ENCODE data around the gene KCNF1. TPM values are rescaled to one million over a fixed set of nuclear protein-coding genes. Genes with fewer than 3 reads are reported as not detected.

Gene KCNF1
- total and polyA plus RNA-seq, 2 donors (not counting 1 experiment from before 2014, with no cell fraction given) = 0.22 to 2.6 TPM

- Histone ChIP-seq H3K9me3 (ENCODE audit: control insufficient read depth, insufficient read depth, low read depth, low read length) (no peaks in the 10 kb centered on the region), H2AFZ (ENCODE audit: low read length) (no peak overlapping the region), H3K4me2 (ENCODE audit: extremely low read depth, insufficient read depth, low read length) (peak overlapping the region; percentile 1), H3K4me3 (replicated peaks in 1 of 4; ENCODE audit: control extremely low read depth in 1 of 4, insufficient read depth in 1 of 4, low read depth in 3 of 4, low read length in 4 of 4) (no peak overlapping the region), H3K9ac (ENCODE audit: insufficient read depth, low read length) (no peak overlapping the region), H4K20me1 (ENCODE audit: control insufficient read depth, extremely low read depth, insufficient read depth, low read length) (no peaks in the 10 kb centered on the region), H3K36me3 (ENCODE audit: control insufficient read depth, insufficient read depth, low read length) (no peaks in the 10 kb centered on the region), H3K27me3 (ENCODE audit: control insufficient read depth, insufficient read depth, low read length) (peaks cover 2% of the 10 kb centered on the region), H3K27ac (ENCODE audit: insufficient read depth, low read length) (no peak overlapping the region), H3K4me1 (ENCODE audit: control insufficient read depth, extremely low read depth, insufficient read depth, low read length) (peaks cover 28% of the 10 kb centered on the region), H3K79me2 (ENCODE audit: control insufficient read depth, insufficient read depth, low read length) (no peaks in the 10 kb centered on the region)
- peak; percentile 26 to 53 for DNase-seq (ENCODE audit: low read depth in 2 of 2)
- TF ChIP-seq CTCF (conservative IDR thresholded peaks at IDR 0.05 in 1 of 2, IDR thresholded peaks at IDR 0.05 in 1 of 2; ENCODE audit: low read depth in 1 of 2, low read length in 2 of 2) (no peak), EZH2 (IDR thresholded peaks at IDR 0.05; ENCODE audit: low read length, missing control alignments) (no peak)
Measured at GRCh38 chr2:10930721-10931516, 19.2 kb downstream of the KCNF1 start.

- Histone ChIP-seq H3K9me3 (ENCODE audit: control insufficient read depth, insufficient read depth, low read depth, low read length) (no peaks in the 10 kb centered on the region), H3K27ac (ENCODE audit: insufficient read depth, low read length) (peak overlapping the region; percentile 52), H3K4me3 (replicated peaks in 1 of 4; ENCODE audit: control extremely low read depth in 1 of 4, insufficient read depth in 1 of 4, low read depth in 3 of 4, low read length in 4 of 4) (no peak overlapping the region), H3K27me3 (ENCODE audit: control insufficient read depth, insufficient read depth, low read length) (peaks cover 2% of the 10 kb centered on the region), H3K36me3 (ENCODE audit: control insufficient read depth, insufficient read depth, low read length) (no peaks in the 10 kb centered on the region), H3K9ac (ENCODE audit: insufficient read depth, low read length) (no peak overlapping the region), H3K4me1 (ENCODE audit: control insufficient read depth, extremely low read depth, insufficient read depth, low read length) (peaks cover 34% of the 10 kb centered on the region), H2AFZ (ENCODE audit: low read length) (no peak overlapping the region), H3K4me2 (ENCODE audit: extremely low read depth, insufficient read depth, low read length) (no peak overlapping the region), H4K20me1 (ENCODE audit: control insufficient read depth, extremely low read depth, insufficient read depth, low read length) (no peaks in the 10 kb centered on the region), H3K79me2 (ENCODE audit: control insufficient read depth, insufficient read depth, low read length) (no peaks in the 10 kb centered on the region)
- TF ChIP-seq CTCF (conservative IDR thresholded peaks at IDR 0.05 in 1 of 2, IDR thresholded peaks at IDR 0.05 in 1 of 2; ENCODE audit: low read depth in 1 of 2, low read length in 2 of 2) (no peak), EZH2 (IDR thresholded peaks at IDR 0.05; ENCODE audit: low read length, missing control alignments) (no peak)
- DNase-seq (ENCODE audit: low read depth in 2 of 2) = peak; percentile 84
Measured at GRCh38 chr2:10931710-10932255, 20.0 kb downstream of the KCNF1 start.

- H3K27ac ChIP-seq (ENCODE audit: insufficient read depth, low read length) = peak overlapping the region; percentile 52
- H3K27me3 ChIP-seq (ENCODE audit: control insufficient read depth, insufficient read depth, low read length) = no peaks in the 10 kb centered on the region
- no peaks in the 10 kb centered on the region for H3K9me3 ChIP-seq (ENCODE audit: control insufficient read depth, insufficient read depth, low read depth, low read length)
- peak in 1 of 2 donors; percentile 66 for DNase-seq (ENCODE audit: low read depth in 2 of 2)
- peak overlapping the region; percentile 6 for H3K4me2 ChIP-seq (ENCODE audit: extremely low read depth, insufficient read depth, low read length)
- no peaks in the 10 kb centered on the region for H4K20me1 ChIP-seq (ENCODE audit: control insufficient read depth, extremely low read depth, insufficient read depth, low read length)
- TF ChIP-seq CTCF (conservative IDR thresholded peaks at IDR 0.05 in 1 of 2, IDR thresholded peaks at IDR 0.05 in 1 of 2; ENCODE audit: low read depth in 1 of 2, low read length in 2 of 2) = no peak
- TF ChIP-seq EZH2 (IDR thresholded peaks at IDR 0.05; ENCODE audit: low read length, missing control alignments) = no peak
- no peak overlapping the region for H3K9ac ChIP-seq (ENCODE audit: insufficient read depth, low read length)
- H3K4me3 ChIP-seq (replicated peaks in 1 of 4; ENCODE audit: control extremely low read depth in 1 of 4, insufficient read depth in 1 of 4, low read depth in 3 of 4, low read length in 4 of 4) = no peak overlapping the region
- no peaks in the 10 kb centered on the region for H3K36me3 ChIP-seq (ENCODE audit: control insufficient read depth, insufficient read depth, low read length)
- H3K79me2 ChIP-seq (ENCODE audit: control insufficient read depth, insufficient read depth, low read length) = no peaks in the 10 kb centered on the region
- H2AFZ ChIP-seq (ENCODE audit: low read length) = no peak overlapping the region
- H3K4me1 ChIP-seq (ENCODE audit: control insufficient read depth, extremely low read depth, insufficient read depth, low read length) = peaks cover 35% of the 10 kb centered on the region
Measured at GRCh38 chr2:10932345-10933151, 20.8 kb downstream of the KCNF1 start.
